HG03175 (cell line): ENCODE results near the gene ANLN.
A peak's percentile ranks its signal among the peaks of the same experiment; 100 is the strongest.
"Not testable (repeated sequence)": the region's sequence is repeated elsewhere in the genome, so short reads cannot be mapped to it uniquely, and the experiment has no call there.

ENCODE experiments used
- ATAC-seq: cut with Tn5 transposase; IDR thresholded peaks from one replicate; pipeline ENCODE4 v1.9.1; 2021; ENCODE audit warnings: mild to moderate bottlenecking, moderate library complexity; ENCODE audit not compliant: unreplicated experiment

Gene ANLN

GRCh38 chr7:36379831-36380504 is 9.7 kb upstream of the ANLN start:
- ATAC-seq, result no peak

GRCh38 chr7:36381056-36381455 is 8.6 kb upstream of the ANLN start:
- no peak for ATAC-seq

- not testable (repeated sequence) for ATAC-seq
These were observed 6.4 kb upstream of the ANLN start for GRCh38 chr7:36383284-36383683.

DNA sequence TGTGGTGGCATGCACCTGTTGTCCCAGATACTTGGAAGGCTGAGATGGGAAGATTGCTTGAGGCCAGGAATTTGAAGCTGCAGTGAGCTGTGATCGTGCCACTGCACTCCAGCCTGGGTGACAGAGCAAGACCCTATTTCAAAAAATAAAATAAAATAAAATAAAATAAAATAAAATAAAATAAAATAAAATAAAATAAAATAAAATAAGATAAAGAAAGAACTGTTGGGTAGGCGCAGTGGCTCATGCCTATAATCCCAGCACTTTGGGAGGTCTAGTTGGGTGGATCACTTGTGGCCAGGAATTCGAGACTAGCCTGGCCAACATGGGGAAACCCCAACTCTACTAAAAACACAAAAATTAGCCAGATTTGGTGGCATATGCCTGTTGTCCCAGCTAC is 4.0 kb upstream of the ANLN start:
- ATAC-seq, result not testable (repeated sequence)

DNA sequence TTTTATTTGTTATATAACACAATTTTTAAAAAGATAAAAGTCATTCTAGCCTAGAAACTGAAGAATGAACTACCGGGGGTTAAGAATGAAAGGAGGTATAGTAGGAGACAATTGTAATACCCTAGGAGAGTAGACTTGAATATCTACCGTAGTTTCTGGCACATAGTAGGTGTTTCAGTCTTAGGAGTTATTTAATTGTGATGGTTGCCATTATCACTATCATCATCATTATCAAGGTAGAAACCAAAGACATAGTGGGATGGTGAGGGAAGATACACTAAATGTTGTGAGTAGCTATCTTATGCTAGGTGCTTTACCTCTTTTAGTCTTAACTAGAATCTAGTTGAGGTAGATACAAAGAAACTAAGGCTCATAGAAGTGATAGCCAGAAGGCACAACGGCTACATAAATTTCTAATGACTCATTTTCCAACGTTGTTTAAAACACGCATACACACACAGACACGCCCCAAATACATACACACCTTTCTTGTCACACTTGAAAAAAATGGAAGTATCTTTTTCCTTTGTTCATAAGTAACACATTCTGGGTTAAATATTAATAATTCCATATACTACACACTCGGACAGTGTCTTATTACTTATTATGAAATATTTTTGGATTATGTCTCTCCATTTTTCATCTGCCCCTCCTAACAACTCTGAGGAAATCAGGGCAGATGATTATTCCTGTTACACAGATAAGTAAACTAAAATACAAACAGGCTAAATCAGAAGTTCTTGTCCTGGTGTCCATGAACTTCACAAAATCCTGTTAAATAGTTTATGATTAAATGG is 2.0 kb upstream of the ANLN start:
- no peak for ATAC-seq

GRCh38 chr7:36388423-36388822 is 1.2 kb upstream of the ANLN start:
- ATAC-seq, result no peak

DNA sequence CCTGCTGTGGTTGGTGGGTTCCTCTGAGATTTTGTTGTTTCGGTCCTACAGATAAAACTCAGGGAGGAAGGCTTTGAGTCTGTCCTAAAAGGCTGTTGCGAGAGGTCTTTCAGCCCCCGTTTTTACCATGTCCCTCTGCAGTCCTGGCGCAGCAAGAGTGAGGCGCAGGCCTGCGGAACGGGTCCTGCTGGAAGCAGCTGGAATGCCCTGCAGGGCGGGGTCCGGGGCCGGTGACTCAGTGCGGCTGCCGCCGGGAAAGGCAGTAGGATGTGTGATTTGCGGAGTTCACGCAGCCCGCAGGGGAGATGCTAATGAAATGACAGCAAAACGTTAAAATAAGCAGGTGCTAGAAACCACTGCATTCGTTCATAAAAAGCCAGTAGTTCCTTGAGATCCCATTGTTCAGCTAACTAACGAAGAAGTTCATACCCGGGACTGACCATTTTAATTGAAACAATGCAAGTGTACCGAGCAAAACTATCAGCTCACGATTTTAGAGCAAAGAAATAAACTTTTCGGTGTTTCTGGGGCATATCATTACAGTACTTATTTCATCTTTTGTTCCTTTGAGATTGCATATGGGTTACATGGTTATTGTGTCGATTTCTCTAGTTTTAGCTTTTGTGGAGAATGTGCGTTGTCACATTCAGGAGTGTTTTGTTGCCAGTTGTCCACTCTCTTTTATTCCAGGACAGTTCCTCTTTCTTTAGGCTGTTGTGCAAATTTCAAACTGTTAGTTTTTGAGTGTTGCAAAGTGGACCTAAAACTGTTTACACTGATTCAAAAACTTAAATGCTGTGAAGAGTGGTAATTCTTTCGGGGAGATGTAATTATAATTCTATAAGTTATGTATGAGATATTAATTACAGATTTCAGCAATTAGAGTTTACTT is 783 bp downstream of the ANLN start:
- ATAC-seq, result peak; percentile 23

DNA sequence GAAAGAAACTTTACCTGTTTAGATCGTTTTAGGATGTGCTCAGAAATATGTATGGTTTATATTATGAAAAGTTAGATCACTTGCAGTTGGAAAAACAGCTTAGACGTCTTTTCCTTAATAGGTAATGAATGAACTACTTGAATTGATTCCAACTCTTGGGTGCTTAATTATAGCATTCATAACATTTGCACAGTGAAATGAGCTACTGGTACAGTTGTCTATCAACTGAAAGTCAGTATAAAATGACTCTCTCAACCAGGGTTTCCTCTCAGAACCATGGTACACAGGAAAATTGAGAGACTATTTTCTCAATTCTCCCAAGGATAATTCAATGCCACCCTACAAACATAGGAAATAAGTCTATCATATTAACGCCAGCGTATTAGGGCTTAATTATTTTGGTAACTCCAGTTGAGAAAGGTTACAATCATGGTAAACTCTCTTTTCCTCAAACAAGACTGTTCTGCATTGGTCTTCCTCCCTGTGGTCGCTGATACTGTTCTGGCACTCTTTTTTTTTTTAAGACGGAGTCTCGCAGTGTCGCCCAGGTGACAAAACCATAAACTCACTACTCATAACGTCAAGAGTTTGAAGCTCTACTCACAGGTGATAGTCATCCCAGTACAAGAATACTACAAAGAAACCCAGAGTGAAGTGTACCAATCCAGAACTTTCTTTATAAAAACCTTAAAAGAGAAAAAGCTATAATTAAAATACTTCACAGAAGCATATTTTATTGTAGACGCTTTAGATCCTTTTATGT is 2.0 kb downstream of the ANLN start:
- ATAC-seq, result peak; percentile 60

DNA sequence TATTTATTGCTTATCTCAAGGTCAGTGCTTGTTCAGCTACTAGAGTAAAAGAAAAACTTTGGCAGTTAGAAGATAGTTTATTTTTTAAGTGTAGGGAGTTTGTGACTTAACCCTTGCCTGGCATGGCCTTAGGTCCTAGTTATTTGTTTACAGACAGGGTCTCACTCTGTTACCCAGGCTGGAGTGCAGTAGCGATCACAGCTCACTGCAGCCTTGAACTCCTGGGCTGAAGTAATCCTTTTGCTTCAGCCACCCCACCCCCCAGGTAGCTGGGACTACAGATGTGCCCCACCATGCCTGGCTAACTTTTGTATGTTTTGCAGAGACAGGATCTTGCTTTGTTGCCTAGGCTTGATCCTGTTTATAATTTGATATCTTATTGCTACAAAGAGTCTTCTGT is 4.2 kb downstream of the ANLN start:
- ATAC-seq, result no peak

GRCh38 chr7:36395171-36395894 is 5.7 kb downstream of the ANLN start:
- ATAC-seq, result no peak

DNA sequence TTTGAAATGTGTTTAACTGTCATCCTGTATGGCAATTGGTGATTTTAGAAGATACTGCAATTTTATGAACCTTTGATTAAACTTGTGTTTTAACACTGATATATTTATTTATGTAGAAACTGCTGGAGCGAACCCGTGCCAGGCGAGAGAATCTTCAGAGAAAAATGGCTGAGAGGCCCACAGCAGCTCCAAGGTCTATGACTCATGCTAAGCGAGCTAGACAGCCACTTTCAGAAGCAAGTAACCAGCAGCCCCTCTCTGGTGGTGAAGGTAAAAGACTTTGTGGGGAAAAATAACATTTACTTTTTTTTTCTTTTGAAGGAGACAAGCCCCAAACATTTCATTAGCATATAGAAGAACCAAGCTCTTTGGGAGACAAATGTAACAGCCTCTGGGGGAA is 6.5 kb downstream of the ANLN start:
- ATAC-seq, result no peak

- no peak for ATAC-seq
These were observed 10.4 kb downstream of the ANLN start for GRCh38 chr7:36400036-36400435.

- ATAC-seq, result no peak
These were observed 10.9 kb downstream of the ANLN start for GRCh38 chr7:36400606-36401005.

GRCh38 chr7:36403452-36403851 is 13.8 kb downstream of the ANLN start:
- no peak for ATAC-seq

DNA sequence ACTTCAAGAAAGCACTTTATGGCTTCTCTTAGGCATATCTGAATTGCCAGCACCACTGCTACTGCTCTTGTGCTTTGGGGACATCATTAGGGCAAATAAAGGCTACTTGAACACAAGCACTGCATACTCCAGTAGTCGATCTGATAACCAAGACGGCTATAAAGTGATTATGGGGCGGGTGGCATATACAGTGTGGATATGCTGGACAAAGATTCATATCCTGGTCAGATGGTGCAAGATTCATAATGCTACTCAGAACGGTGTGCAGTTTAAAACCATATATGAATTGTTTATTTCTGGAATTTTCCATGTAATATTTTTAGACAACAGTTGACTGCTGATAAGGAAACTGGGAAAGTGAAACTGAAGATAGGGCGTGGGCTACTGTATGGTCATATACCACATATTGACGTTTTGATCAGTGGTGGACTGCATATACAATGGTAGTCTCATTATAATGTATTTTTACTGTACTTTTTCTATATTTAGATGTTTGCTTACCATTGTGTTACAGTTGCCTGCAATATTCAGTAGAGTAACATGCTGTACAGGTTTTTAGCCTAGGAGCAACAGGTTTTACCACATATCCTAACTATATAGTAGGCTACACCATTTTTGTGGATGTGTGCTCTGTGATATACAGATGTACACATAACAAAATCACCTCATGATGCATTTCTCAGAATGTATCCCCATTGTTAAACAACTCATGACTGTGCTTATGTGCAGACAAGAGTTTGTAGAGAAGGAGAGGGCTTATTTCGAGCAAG is 15.2 kb downstream of the ANLN start:
- no peak for ATAC-seq

DNA sequence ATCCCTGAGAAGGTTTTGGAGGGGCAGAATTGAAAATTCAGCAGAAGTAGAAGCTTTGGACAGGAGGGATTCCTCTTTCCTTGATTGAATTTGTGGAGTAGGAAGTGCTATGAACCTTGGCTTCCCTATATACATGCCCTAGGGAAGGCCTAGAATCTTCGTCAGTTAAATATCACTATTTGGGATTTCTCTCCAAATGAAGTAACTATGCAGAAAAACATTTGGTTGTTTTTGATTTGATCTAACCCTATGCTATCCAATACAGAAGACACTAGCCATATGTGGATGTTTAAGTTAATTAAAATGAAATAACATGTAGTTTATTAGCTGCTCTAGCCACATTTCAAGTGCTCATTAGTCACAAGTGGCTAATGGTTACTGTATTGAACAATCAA is 15.7 kb downstream of the ANLN start:
- no peak for ATAC-seq

GRCh38 chr7:36406156-36406555 is 16.5 kb downstream of the ANLN start:
- ATAC-seq, result no peak

DNA sequence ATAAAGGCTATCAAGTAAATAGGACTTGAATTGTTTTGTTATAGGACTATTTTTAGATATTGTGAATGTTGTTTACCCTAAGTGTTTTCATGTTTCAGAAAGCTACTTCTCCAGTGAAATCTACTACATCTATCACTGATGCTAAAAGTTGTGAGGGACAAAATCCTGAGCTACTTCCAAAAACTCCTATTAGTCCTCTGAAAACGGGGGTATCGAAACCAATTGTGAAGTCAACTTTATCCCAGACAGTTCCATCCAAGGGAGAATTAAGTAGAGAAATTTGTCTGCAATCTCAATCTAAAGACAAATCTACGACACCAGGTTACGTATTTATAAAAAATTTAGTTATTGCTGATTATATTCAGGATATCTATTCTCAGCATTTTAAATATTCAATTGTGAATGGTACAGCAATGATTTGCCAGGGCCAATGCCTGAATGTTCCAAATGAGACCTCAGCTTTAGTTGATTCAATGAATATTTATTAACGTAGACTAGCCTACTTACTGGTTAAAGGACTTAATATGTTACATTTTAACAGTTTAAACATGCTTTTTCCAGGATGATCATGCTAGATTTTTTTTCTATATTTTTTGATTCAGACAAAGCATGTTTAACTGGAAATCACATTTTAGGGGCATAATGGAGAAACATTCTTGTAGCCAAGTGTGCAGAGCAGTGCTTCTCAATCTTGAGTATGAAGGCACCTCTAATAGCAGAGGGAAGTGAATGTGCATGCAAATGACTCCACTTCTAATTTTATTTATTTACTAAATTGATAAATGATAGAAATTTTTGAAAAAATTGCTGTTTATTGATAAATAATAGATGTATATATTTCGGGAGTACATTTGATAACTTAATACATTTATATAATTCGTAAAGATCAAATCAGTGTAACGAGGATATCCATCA is 18.2 kb downstream of the ANLN start:
- no peak for ATAC-seq
